Pancreas (tissue), 10 donors: ENCODE data around the gene CNTNAP1. TPM values are rescaled to one million over a fixed set of nuclear protein-coding genes. Genes with fewer than 3 reads are reported as not detected.
"Not testable (repeated sequence)": the region's sequence is repeated elsewhere in the genome, so short reads cannot be mapped to it uniquely, and the experiment has no call there.

ENCODE experiments used
- ATAC-seq, 4 donors: fragments of 200-7000 bp; cut with Tn5 transposase; one replicate each; pipeline versions ENCODE4 v1.8.0 to v1.9.1; 2020; ENCODE audit warnings: mild to moderate bottlenecking in 4 of 4, moderate library complexity in 4 of 4
- DNase-seq, 6 donors: peaks; one replicate each; pipeline ENCODE4 v3.0.0-alpha.2; 2020
- FAIRE-seq: peaks from 2 replicates; lab custom pipeline; 2012; peaks lifted over from hg19 to GRCh38; lab: Jason Lieb, UNC
- H3K27ac ChIP-seq, 4 donors: fragments of 200-600 bp; sonication (generic); 1 replicate in 3 of 4; 2 replicates in 1 of 4; pipeline versions ENCODE4 v1.5.0 to v1.8.0; 2020
- H3K27me3 ChIP-seq, 4 donors: fragments of 200-600 bp; one replicate each; pipeline ENCODE4 v1.8.0; 2021
- H3K36me3 ChIP-seq, 3 donors: fragments of 200-600 bp; sonication (generic) in 1 of 3; one replicate each; pipeline versions ENCODE4 v1.5.0 to v1.8.0; 2020 to 2021
- H3K4me1 ChIP-seq, 3 donors: fragments of 200-600 bp; one replicate each; pipeline ENCODE4 v1.8.0; 2021
- H3K4me3 ChIP-seq, 4 donors: fragments of 200-600 bp; sonication (generic) in 2 of 4; one replicate each; pipeline versions ENCODE4 v1.5.0 to v1.8.0; 2020 to 2021
- H3K9me3 ChIP-seq, 4 donors: fragments of 200-600 bp; one replicate each; pipeline ENCODE4 v1.8.0; 2021
- WGBS, 2 donors: extraction: QIAGEN DNeasy Blood & Tissue Kit; methylation state at CpG; one replicate each; pipeline ENCODE4 v1.1.7; 2013; 5-methylcytosine and 5-hydroxymethylcytosine counted together
- intact Hi-C, 3 donors: fragments of 100-400 bp; cut with DNase I; formaldehyde crosslinking; loops; one replicate each; pipeline versions ENCODE4 v1.11.1 to v1.14.2; 2022
- polyA plus RNA-seq, 2 donors: library from polyadenylated mRNA; stranded (reverse); fragments of 200-250 nt; gene quantifications; one replicate each; pipeline ENCODE4 v1.2.3, GENCODE V29; 2013
- total RNA-seq, 6 donors: library from RNA; stranded (reverse); fragmentation: NEBNext Ultra II Directional in 4 of 6; extraction: Animal tissue kit (Norgen Biotek cat#: 25700) in 4 of 6; gene quantifications; one replicate each; pipeline versions ENCODE4 v1.2.1 to v1.2.4, GENCODE V29; 2021 to 2023
- TF ChIP-seq, protein P1 (sequence below), 4 donors: fragments of 200-600 bp; sonication (generic) in 3 of 4; IDR thresholded peaks; one replicate each; pipeline versions ENCODE4 v1.5.0 to v1.8.0; 2021; ENCODE audit warnings: antibody characterized with exemption in 4 of 4
- donor health status: healthy with polysubstance abuse.
- donor health status: DM: no; HTN: no; CAD: no; lungs with moderate emphysema.
- donor health status: DM: no; HTN: no; CAD: no.
- donor health status: control.
- donor health status: control.
- donor health status: Bipolar disorder and iron deficiency.
- donor health status: DM: yes; HTN: yes; CAD: no.
- donor health status: DM: no; HTN: no; CAD: no.
- donor health status: DM: no; HTN: no; CAD: no.
- donor health status: DM: yes; HTN: yes; CAD: no.

CNTNAP1 gene
- total and polyA plus RNA-seq, 8 donors: 3.1 to 20.0 (median 6.8) TPM

- peaks cover 3 to 39% (median 22%) of the 10 kb centered on the region in 3 donors for H3K36me3 ChIP-seq
- intact Hi-C loops: loop anchor here in 1 of 3 donors (10.0 kb wide), 1 partner anchor 100 kb away; the partner anchor contains the start of gene BECN1
- H3K27ac ChIP-seq: no peak overlapping the region
- FAIRE-seq (no peak), ATAC-seq (no peak), DNase-seq (no peak)
- 96 to 97% methylated on average over 6 of the region's 6 CpGs for WGBS, 2 donors
- no peak overlapping the region for H3K4me3 ChIP-seq
- H3K9me3 ChIP-seq: no peaks in the 10 kb centered on the region
- no peaks in the 10 kb centered on the region for H3K4me1 ChIP-seq
- H3K27me3 ChIP-seq: no peaks in the 10 kb centered on the region
- TF ChIP-seq, protein P1, sequence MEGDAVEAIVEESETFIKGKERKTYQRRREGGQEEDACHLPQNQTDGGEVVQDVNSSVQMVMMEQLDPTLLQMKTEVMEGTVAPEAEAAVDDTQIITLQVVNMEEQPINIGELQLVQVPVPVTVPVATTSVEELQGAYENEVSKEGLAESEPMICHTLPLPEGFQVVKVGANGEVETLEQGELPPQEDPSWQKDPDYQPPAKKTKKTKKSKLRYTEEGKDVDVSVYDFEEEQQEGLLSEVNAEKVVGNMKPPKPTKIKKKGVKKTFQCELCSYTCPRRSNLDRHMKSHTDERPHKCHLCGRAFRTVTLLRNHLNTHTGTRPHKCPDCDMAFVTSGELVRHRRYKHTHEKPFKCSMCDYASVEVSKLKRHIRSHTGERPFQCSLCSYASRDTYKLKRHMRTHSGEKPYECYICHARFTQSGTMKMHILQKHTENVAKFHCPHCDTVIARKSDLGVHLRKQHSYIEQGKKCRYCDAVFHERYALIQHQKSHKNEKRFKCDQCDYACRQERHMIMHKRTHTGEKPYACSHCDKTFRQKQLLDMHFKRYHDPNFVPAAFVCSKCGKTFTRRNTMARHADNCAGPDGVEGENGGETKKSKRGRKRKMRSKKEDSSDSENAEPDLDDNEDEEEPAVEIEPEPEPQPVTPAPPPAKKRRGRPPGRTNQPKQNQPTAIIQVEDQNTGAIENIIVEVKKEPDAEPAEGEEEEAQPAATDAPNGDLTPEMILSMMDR (IDR thresholded peaks at IDR 0.05): no peak
These were observed 42.8 kb downstream of the CNTNAP1 start for GRCh38 chr17:42725143-42725542.

DNA sequence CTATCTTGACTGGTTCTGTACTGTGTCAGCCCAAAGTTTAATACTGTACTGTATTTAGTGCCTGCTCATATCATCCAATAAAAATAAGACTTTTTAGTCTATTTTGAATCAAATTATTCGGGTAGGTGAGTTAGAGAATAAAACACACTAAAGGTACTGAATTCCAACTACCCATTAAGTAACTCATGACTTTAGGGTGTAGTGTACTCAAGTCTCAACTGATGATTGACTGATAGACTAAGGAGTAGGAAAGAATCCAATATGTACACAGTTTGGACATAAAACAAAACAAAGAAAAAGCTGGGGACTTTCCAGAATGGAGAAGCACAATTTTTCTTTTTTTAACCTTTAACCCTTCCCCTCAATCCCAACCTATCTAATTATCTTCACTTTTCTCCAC is 58.4 kb downstream of the CNTNAP1 start:
- no peaks in the 10 kb centered on the region for H3K27me3 ChIP-seq
- DNase-seq: no peak
- H3K27ac ChIP-seq: no peak overlapping the region
- TF ChIP-seq, protein P1 (IDR thresholded peaks at IDR 0.05): no peak
- FAIRE-seq: no peak
- peaks cover 0 to 19% (median 7%) of the 10 kb centered on the region in 3 donors for H3K4me1 ChIP-seq
- no peaks in the 10 kb centered on the region for H3K36me3 ChIP-seq
- intact Hi-C loops: no loop called here
- WGBS, 2 donors: 28 to 34% methylated on average over 1 of the region's 1 CpG
- peak in 1 of 4 donors; percentile 7 for ATAC-seq
- H3K4me3 ChIP-seq: no peak overlapping the region
- no peaks in the 10 kb centered on the region for H3K9me3 ChIP-seq

- H3K27ac ChIP-seq, FAIRE-seq, H3K36me3 ChIP-seq, H3K27me3 ChIP-seq, DNase-seq, intact Hi-C loops, ATAC-seq, H3K9me3 ChIP-seq, H3K4me3 ChIP-seq: not testable (repeated sequence)
- peaks cover 0 to 19% (median 7%) of the 10 kb centered on the region in 3 donors for H3K4me1 ChIP-seq
- 95 to 96% methylated on average over 11 of the region's 11 CpGs for WGBS, 2 donors
These were observed 60.6 kb downstream of the CNTNAP1 start for GRCh38 chr17:42742916-42743315.

- Histone ChIP-seq H3K4me1 (peaks cover 0 to 19% (median 7%) of the 10 kb centered on the region in 3 donors), H3K27me3 (no peaks in the 10 kb centered on the region), H3K4me3 (peak overlapping the region; percentile 51 to 73 (median 58)), H3K36me3 (no peaks in the 10 kb centered on the region), H3K9me3 (no peaks in the 10 kb centered on the region), H3K27ac (peak overlapping the region; percentile 70 to 95 (median 84))
- intact Hi-C loops: no loop called here
- FAIRE-seq (no peak), ATAC-seq (no peak), DNase-seq (no peak)
- TF ChIP-seq, protein P1 (IDR thresholded peaks at IDR 0.05): no peak
- 28 to 40% methylated on average over 10 of the region's 10 CpGs for WGBS, 2 donors
These were observed 61.4 kb downstream of the CNTNAP1 start for GRCh38 chr17:42743595-42744282.

GRCh38 chr17:42744283-42744805 is 62.0 kb downstream of the CNTNAP1 start:
- DNase-seq (peak; percentile 62 to 92 (median 84)), ATAC-seq (peak; percentile 80 to 91 (median 87)), FAIRE-seq (no peak)
- H3K4me1 ChIP-seq: peaks cover 0 to 19% (median 7%) of the 10 kb centered on the region in 3 donors
- no peaks in the 10 kb centered on the region for H3K27me3 ChIP-seq
- no peaks in the 10 kb centered on the region for H3K36me3 ChIP-seq
- H3K4me3 ChIP-seq: peak overlapping the region; percentile 51 to 73 (median 58)
- WGBS, 2 donors: 1 to 2% methylated on average over 32 of the region's 32 CpGs
- no peaks in the 10 kb centered on the region for H3K9me3 ChIP-seq
- intact Hi-C loops: no loop called here
- TF ChIP-seq, protein P1 (IDR thresholded peaks at IDR 0.05): no peak
- H3K27ac ChIP-seq: peak overlapping the region; percentile 70 to 95 (median 84)
